H9 (cell line): ENCODE data around the gene KIF26A. TPM values are rescaled to one million over a fixed set of nuclear protein-coding genes. Genes with fewer than 3 reads are reported as not detected.
A peak's percentile ranks its signal among the peaks of the same experiment; 100 is the strongest.

ENCODE experiments used
- DNase-seq: peaks from one replicate; pipeline ENCODE4 v3.0.0-alpha.2; 2017
- H2AFZ ChIP-seq: one replicate; pipeline ENCODE4 v1.6.1; 2013; ENCODE audit warnings: mild to moderate bottlenecking, low read length, control low read depth, moderate library complexity
- H2AK5ac ChIP-seq: 2 replicates; pipeline ENCODE4 v1.6.1; 2013; ENCODE audit warnings: low read length, control low read depth, mixed read lengths; ENCODE audit not compliant: insufficient read length
- H2BK120ac ChIP-seq: one replicate; pipeline ENCODE4 v1.6.1; 2013; ENCODE audit warnings: low read depth, mild to moderate bottlenecking, low read length, control low read depth, inconsistent platforms; ENCODE audit not compliant: poor library complexity, severe bottlenecking
- H2BK12ac ChIP-seq: 2 replicates; pipeline ENCODE4 v1.6.1; 2013; ENCODE audit warnings: low read length, control low read depth, mixed read lengths, low read depth; ENCODE audit not compliant: insufficient read length
- H2BK15ac ChIP-seq: 2 replicates; pipeline ENCODE4 v1.6.1; 2013; ENCODE audit warnings: low read depth, low read length, control low read depth
- H2BK20ac ChIP-seq: one replicate; pipeline ENCODE4 v1.6.1; 2013; ENCODE audit warnings: low read depth, mild to moderate bottlenecking, low read length, control low read depth, inconsistent platforms; ENCODE audit not compliant: poor library complexity, severe bottlenecking
- H2BK5ac ChIP-seq: 2 replicates; pipeline ENCODE4 v1.6.1; 2013; ENCODE audit warnings: low read length, control low read depth, mixed read lengths; ENCODE audit not compliant: insufficient read length
- H3K14ac ChIP-seq: 2 replicates; pipeline ENCODE4 v1.6.1; 2013; ENCODE audit warnings: low read length, control low read depth; ENCODE audit not compliant: insufficient read depth
- H3K18ac ChIP-seq: 2 replicates; pipeline ENCODE4 v1.6.1; 2013; ENCODE audit warnings: low read depth, mild to moderate bottlenecking, mixed read lengths, low read length, control low read depth; ENCODE audit not compliant: insufficient read length
- H3K23ac ChIP-seq: 2 replicates; pipeline ENCODE4 v1.6.1; 2013; ENCODE audit warnings: low read length, control low read depth, mixed read lengths, low read depth; ENCODE audit not compliant: insufficient read length
- H3K23me2 ChIP-seq: 2 replicates; pipeline ENCODE4 v1.6.1; 2013; ENCODE audit warnings: low read depth, mild to moderate bottlenecking, mixed read lengths, low read length, control low read depth; ENCODE audit not compliant: insufficient read length, poor library complexity, severe bottlenecking
- H3K27ac ChIP-seq: 2 replicates; pipeline ENCODE4 v1.5.1; 2013; ENCODE audit warnings: low read length, control low read depth, mixed read lengths, low read depth; ENCODE audit not compliant: insufficient read length
- H3K27me3 ChIP-seq: 2 replicates; pipeline ENCODE4 v1.6.1; 2013; ENCODE audit warnings: low read length, control low read depth, inconsistent platforms; ENCODE audit not compliant: insufficient read depth
- H3K4ac ChIP-seq: 2 replicates; pipeline ENCODE4 v1.6.1; 2013; ENCODE audit warnings: low read depth, mild to moderate bottlenecking, control low read depth, inconsistent platforms, low read length, moderate library complexity
- H3K4me1 ChIP-seq: 2 replicates; pipeline ENCODE4 v1.6.1; 2013; ENCODE audit warnings: low read length, control low read depth, inconsistent platforms; ENCODE audit not compliant: insufficient read depth
- H3K4me2 ChIP-seq: 2 replicates; pipeline ENCODE4 v1.6.1; 2013; ENCODE audit warnings: low read length, control low read depth, mixed read lengths; ENCODE audit not compliant: insufficient read length, insufficient read depth
- H3K56ac ChIP-seq: 2 replicates; pipeline ENCODE4 v1.6.1; 2013; ENCODE audit warnings: low read depth, mild to moderate bottlenecking, mixed read lengths, low read length, control low read depth; ENCODE audit not compliant: insufficient read length
- H3K79me1 ChIP-seq: 2 replicates; pipeline ENCODE4 v1.6.1; 2013; ENCODE audit warnings: low read depth, mild to moderate bottlenecking, moderate library complexity, low read length, control low read depth, inconsistent platforms; ENCODE audit not compliant: insufficient read depth, poor library complexity, severe bottlenecking
- H3K79me2 ChIP-seq: 2 replicates; pipeline ENCODE4 v1.6.1; 2013; ENCODE audit warnings: low read length, control low read depth, inconsistent platforms; ENCODE audit not compliant: insufficient read depth
- H3K9ac ChIP-seq: 2 replicates; pipeline ENCODE4 v1.6.1; 2013; ENCODE audit warnings: low read length, control low read depth, mixed read lengths; ENCODE audit not compliant: insufficient read length; ENCODE audit errors: extremely low read depth
- H3K9me3 ChIP-seq: one replicate; pipeline ENCODE4 v1.6.1; 2013; ENCODE audit warnings: low read depth, low read length, inconsistent platforms; ENCODE audit not compliant: control insufficient read depth
- H3T11ph ChIP-seq: one replicate; pipeline ENCODE4 v1.6.1; 2013; ENCODE audit warnings: mild to moderate bottlenecking, low read length, control low read depth, inconsistent platforms
- H4K20me1 ChIP-seq: one replicate; pipeline ENCODE4 v1.6.1; 2013; ENCODE audit not compliant: control insufficient read depth, insufficient read length, insufficient read depth
- H4K5ac ChIP-seq: 2 replicates; pipeline ENCODE4 v1.6.1; 2013; ENCODE audit warnings: low read depth, mild to moderate bottlenecking, mixed read lengths, low read length, control low read depth; ENCODE audit not compliant: insufficient read length
- H4K8ac ChIP-seq: replicated peaks from 2 replicates; pipeline ENCODE4 v1.6.1; 2013; ENCODE audit warnings: low read length, control low read depth, mixed read lengths, low read depth; ENCODE audit not compliant: insufficient read length
- H4K91ac ChIP-seq: 2 replicates; pipeline ENCODE4 v1.6.1; 2013; ENCODE audit warnings: low read depth, mild to moderate bottlenecking, moderate library complexity, mixed read lengths, low read length, control low read depth; ENCODE audit not compliant: insufficient read length
- H3K27ac Mint-ChIP-seq, 3 experiments: 2 replicates in 2 of 3; 3 replicates in 1 of 3; pipeline ENCODE4 v1.8.0; 2020 to 2021; ENCODE audit warnings: mixed read lengths in 3 of 3, mild to moderate bottlenecking in 1 of 3, moderate library complexity in 1 of 3
- H3K27me3 Mint-ChIP-seq: 2 replicates; pipeline ENCODE4 v1.8.0; 2021; ENCODE audit warnings: low read depth, mild to moderate bottlenecking, moderate library complexity, mixed read lengths
- H3K36me3 Mint-ChIP-seq, 3 experiments: 2 replicates in 2 of 3; 3 replicates in 1 of 3; pipeline ENCODE4 v1.8.0; 2020 to 2021; ENCODE audit warnings: low read depth in 3 of 3, mixed read lengths in 3 of 3; ENCODE audit not compliant: insufficient read depth in 1 of 3
- H3K4me1 Mint-ChIP-seq, 2 experiments: 2 replicates each; pipeline ENCODE4 v1.8.0; 2020; ENCODE audit warnings: mixed read lengths in 2 of 2
- H3K4me3 Mint-ChIP-seq, 2 experiments: 2 replicates in 1 of 2; 3 replicates in 1 of 2; pipeline ENCODE4 v1.8.0; 2020 to 2021; ENCODE audit warnings: mild to moderate bottlenecking in 2 of 2, mixed read lengths in 2 of 2, moderate library complexity in 1 of 2
- H3K9me3 Mint-ChIP-seq, 2 experiments: 2 replicates in 1 of 2; 3 replicates in 1 of 2; pipeline ENCODE4 v1.8.0; 2020; ENCODE audit warnings: mild to moderate bottlenecking in 2 of 2, mixed read lengths in 2 of 2, moderate library complexity in 1 of 2
- CTCF ChIP-seq: fragments of 200-600 bp; sonication (generic); conservative IDR thresholded peaks from 3 replicates; pipeline ENCODE4 v1.8.0; 2021; ENCODE audit warnings: antibody characterized with exemption, mild to moderate bottlenecking
- WGBS: extraction: QIAGEN DNeasy Blood & Tissue Kit; methylation state at CpG from one replicate; pipeline ENCODE4 v1.1.7; 2013; ENCODE audit warnings: missing lambda C conversion rate, low lambda C conversion rate, mixed read lengths; ENCODE audit not compliant: insufficient read length; ENCODE audit errors: extremely low coverage; 5-methylcytosine and 5-hydroxymethylcytosine counted together
- total RNA-seq: library from RNA; stranded (reverse); gene quantifications from 2 replicates; pipeline ENCODE4 v1.2.1, GENCODE V29; 2021

The KIF26A gene
- total RNA-seq, 1 experiment from 2014 or later, result 44.2 TPM

DNA sequence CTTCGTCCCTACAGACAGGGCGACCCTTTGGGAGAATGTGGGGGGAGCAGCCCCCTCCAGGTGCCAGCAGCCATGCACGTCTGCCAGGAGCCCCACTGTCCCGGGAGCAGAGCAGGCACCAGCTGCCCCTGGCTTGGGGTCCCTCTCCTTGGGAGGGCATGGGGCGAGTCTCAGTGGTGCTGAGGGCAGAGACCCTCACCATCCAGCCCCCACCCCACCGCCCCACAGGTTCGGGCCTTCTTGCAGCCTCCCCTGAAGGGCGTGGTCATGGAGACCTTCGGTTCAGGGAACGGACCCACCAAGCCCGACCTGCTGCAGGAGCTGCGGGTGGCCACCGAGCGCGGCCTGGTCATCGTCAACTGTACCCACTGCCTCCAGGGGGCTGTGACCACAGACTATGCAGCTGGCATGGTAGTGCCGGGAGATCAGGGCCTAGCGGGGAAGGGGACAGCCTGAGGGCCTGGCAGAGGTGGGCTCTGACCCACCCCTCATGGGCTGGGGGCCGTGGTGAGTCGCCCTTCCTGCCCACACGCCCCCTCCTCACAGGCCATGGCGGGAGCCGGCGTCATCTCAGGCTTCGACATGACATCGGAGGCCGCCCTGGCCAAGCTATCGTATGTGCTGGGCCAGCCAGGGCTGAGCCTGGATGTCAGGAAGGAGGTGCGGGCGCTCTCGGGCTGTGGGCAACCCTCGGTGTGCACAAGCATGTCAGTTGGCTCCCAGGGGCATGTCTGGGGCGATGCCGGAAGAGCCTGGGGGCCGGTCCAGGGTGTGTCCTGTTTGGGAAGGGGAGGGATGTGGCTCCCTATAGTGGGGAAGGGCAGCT is 34.1 kb upstream of the KIF26A start:
- Histone ChIP-seq H4K8ac (no peak overlapping the region), H2BK20ac (no peak overlapping the region), H3K9ac (no peak overlapping the region), H3K4me2 (no peak overlapping the region), H3K79me2 (no peaks in the 10 kb centered on the region), H3T11ph (no peak overlapping the region), H4K5ac (no peak overlapping the region), H2AFZ (no peak overlapping the region), H3K27me3 (no peaks in the 10 kb centered on the region), H3K56ac (no peak overlapping the region), H2BK5ac (no peak overlapping the region), H3K4ac (no peak overlapping the region), H3K14ac (peak overlapping the region; percentile 41; the same call in 1 of the 2 replicates), H3K18ac (no peak overlapping the region), H3K79me1 (no peaks in the 10 kb centered on the region), H3K9me3 (no peaks in the 10 kb centered on the region), H2BK15ac (no peak overlapping the region), H2BK12ac (no peak overlapping the region), H3K23ac (no peak overlapping the region), H4K20me1 (no peaks in the 10 kb centered on the region), H3K23me2 (no peaks in the 10 kb centered on the region), H4K91ac (no peak overlapping the region), H2AK5ac (no peak overlapping the region), H2BK120ac (no peak overlapping the region), H3K4me1 (no peaks in the 10 kb centered on the region; the same call in 1 of the 2 replicates), H3K27ac (no peak overlapping the region)
- no peak overlapping the region for H3K4me3 Mint-ChIP-seq
- TF ChIP-seq CTCF, result no peak
- H3K27ac Mint-ChIP-seq, result no peak overlapping the region
- H3K9me3 Mint-ChIP-seq, result no peaks in the 10 kb centered on the region
- no CpG with 5 or more reads among the region's 35 CpGs for WGBS
- no peaks in the 10 kb centered on the region for H3K36me3 Mint-ChIP-seq
- no peak for DNase-seq
- H3K4me1 Mint-ChIP-seq, result peaks cover 2 to 12% of the 10 kb centered on the region in 2 experiments; a peak in 3 of 4 replicates
- no peaks in the 10 kb centered on the region for H3K27me3 Mint-ChIP-seq
